OCI-LY3 (cell line): Measurements from ENCODE around the gene AMOTL1.

ENCODE experiments used
- H2AFZ ChIP-seq: fragments of 200-600, 300-600 bp; shearing (Covaris generic); 2 replicates; pipeline ENCODE4 v1.6.0; 2014; ENCODE audit warnings: antibody characterized with exemption, low read depth, low read length
- H3K27ac ChIP-seq: fragments of 200-600, 300-600 bp; sonication (generic); 2 replicates; pipeline ENCODE4 v1.5.1; 2014; ENCODE audit warnings: mild to moderate bottlenecking, low read length, moderate library complexity, mixed read lengths
- H3K27me3 ChIP-seq: fragments of 200-600, 300-600 bp; sonication (generic); 2 replicates; pipeline ENCODE4 v1.6.1; 2014; ENCODE audit warnings: low read depth, low read length, mixed read lengths
- H3K36me3 ChIP-seq: fragments of 200-600, 300-600 bp; sonication (generic); replicated peaks from 2 replicates; pipeline ENCODE3; 2014; ENCODE audit warnings: low read depth, low read length, mixed read lengths
- H3K4me1 ChIP-seq: fragments of 300-600, 200-600 bp; sonication (generic); 2 replicates; pipeline ENCODE4 v1.6.1; 2014; ENCODE audit warnings: low read length, mixed read lengths
- H3K4me2 ChIP-seq: fragments of 200-600, 300-600 bp; sonication (generic); 2 replicates; pipeline ENCODE4 v1.6.1; 2014; ENCODE audit warnings: low read length, mixed read lengths
- H3K4me3 ChIP-seq: fragments of 300-600, 200-600 bp; sonication (generic); 2 replicates; pipeline ENCODE4 v1.5.1; 2014; ENCODE audit warnings: antibody characterized with exemption, mild to moderate bottlenecking, low read length, moderate library complexity
- H3K79me2 ChIP-seq: fragments of 300-600, 200-600 bp; shearing (Covaris generic); 2 replicates; pipeline ENCODE4 v1.6.1; 2014; ENCODE audit warnings: mild to moderate bottlenecking, low read length, mixed read lengths
- H3K9ac ChIP-seq: fragments of 300-600, 200-600 bp; shearing (Covaris generic); 2 replicates; pipeline ENCODE4 v1.6.0; 2014; ENCODE audit warnings: mild to moderate bottlenecking, low read length, moderate library complexity
- H3K9me3 ChIP-seq: fragments of 200-600, 300-600 bp; shearing (Covaris generic); 2 replicates; pipeline ENCODE4 v1.6.1; 2014; ENCODE audit warnings: low read length, mixed read lengths; ENCODE audit not compliant: insufficient read depth
- H4K20me1 ChIP-seq: fragments of 200-600, 300-600 bp; sonication (generic); 2 replicates; pipeline ENCODE4 v1.6.1; 2016; ENCODE audit warnings: low read length, mixed read lengths; ENCODE audit not compliant: insufficient read depth
- EZH2phosphoT487 ChIP-seq: fragments of 200-600 bp; shearing (Covaris generic); IDR thresholded peaks from 2 replicates; pipeline ENCODE4 v1.6.1; 2018; ENCODE audit warnings: antibody characterized with exemption, mixed run types, low read depth
- TF ChIP-seq, protein P1 (sequence below): fragments of 200-600, 300-600 bp; sonication (generic); IDR thresholded peaks from 2 replicates; pipeline ENCODE4 v1.5.1; 2014; ENCODE audit warnings: antibody characterized with exemption, low read length, low read depth

Gene AMOTL1

GRCh38 chr11:94832604-94833235, 64.6 kb downstream of the AMOTL1 start:
- H2AFZ ChIP-seq, result no peak overlapping the region
- H3K4me2 ChIP-seq, result no peak overlapping the region
- H4K20me1 ChIP-seq, result no peaks in the 10 kb centered on the region
- H3K27me3 ChIP-seq, result no peaks in the 10 kb centered on the region
- H3K79me2 ChIP-seq, result no peaks in the 10 kb centered on the region
- H3K9ac ChIP-seq, result no peak overlapping the region
- peaks cover 24% of the 10 kb centered on the region for H3K36me3 ChIP-seq
- TF ChIP-seq, protein P1, sequence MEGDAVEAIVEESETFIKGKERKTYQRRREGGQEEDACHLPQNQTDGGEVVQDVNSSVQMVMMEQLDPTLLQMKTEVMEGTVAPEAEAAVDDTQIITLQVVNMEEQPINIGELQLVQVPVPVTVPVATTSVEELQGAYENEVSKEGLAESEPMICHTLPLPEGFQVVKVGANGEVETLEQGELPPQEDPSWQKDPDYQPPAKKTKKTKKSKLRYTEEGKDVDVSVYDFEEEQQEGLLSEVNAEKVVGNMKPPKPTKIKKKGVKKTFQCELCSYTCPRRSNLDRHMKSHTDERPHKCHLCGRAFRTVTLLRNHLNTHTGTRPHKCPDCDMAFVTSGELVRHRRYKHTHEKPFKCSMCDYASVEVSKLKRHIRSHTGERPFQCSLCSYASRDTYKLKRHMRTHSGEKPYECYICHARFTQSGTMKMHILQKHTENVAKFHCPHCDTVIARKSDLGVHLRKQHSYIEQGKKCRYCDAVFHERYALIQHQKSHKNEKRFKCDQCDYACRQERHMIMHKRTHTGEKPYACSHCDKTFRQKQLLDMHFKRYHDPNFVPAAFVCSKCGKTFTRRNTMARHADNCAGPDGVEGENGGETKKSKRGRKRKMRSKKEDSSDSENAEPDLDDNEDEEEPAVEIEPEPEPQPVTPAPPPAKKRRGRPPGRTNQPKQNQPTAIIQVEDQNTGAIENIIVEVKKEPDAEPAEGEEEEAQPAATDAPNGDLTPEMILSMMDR, result no peak
- TF ChIP-seq EZH2phosphoT487, result no peak
- H3K4me1 ChIP-seq, result peaks cover 6% of the 10 kb centered on the region
- H3K4me3 ChIP-seq, result no peak overlapping the region
- no peak overlapping the region for H3K27ac ChIP-seq
- no peaks in the 10 kb centered on the region for H3K9me3 ChIP-seq

DNA sequence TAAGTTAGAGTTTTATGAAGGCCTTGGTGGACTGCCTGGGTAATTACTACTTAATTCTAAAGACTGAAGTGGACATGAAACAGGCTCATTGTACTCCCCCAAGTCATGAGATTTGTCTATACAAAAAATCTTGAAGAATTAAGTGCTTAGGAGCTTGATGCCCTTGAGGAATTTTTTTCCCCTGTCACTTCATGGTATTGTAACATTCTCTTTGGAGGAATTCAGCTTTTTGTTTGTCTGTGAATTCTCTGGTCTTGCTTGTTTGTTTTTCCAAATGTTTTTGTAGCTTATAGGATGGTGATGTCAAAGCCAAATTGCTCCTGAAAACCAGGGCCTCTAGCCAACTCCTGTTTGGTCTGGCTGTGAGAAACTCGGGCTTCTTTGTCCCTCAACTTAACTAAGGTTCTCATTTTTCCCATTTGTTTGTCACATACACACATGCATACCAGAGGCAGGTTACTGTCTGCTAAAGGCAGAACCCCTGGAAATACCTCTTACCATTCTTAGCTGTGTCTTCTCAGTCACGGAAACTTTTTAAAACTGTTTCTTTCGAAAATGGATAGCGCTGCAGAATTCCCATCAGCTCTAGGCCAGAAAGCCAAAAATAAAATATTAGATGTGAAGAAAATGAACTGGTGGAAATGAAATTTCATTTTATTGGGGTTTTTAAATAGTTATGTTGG, 66.9 kb downstream of the AMOTL1 start:
- Histone ChIP-seq H3K79me2 (no peaks in the 10 kb centered on the region), H3K27me3 (no peaks in the 10 kb centered on the region), H4K20me1 (no peaks in the 10 kb centered on the region), H3K4me1 (peaks cover 6% of the 10 kb centered on the region), H2AFZ (no peak overlapping the region), H3K36me3 (peaks cover 24% of the 10 kb centered on the region), H3K4me2 (no peak overlapping the region), H3K9ac (no peak overlapping the region), H3K4me3 (no peak overlapping the region), H3K27ac (no peak overlapping the region), H3K9me3 (no peaks in the 10 kb centered on the region)
- TF ChIP-seq, protein P1, result no peak
- TF ChIP-seq EZH2phosphoT487, result no peak

GRCh38 chr11:94835594-94835927, 67.4 kb downstream of the AMOTL1 start:
- H3K36me3 ChIP-seq, result peaks cover 20% of the 10 kb centered on the region
- peaks cover 6% of the 10 kb centered on the region for H3K4me1 ChIP-seq
- no peaks in the 10 kb centered on the region for H3K9me3 ChIP-seq
- no peak overlapping the region for H3K9ac ChIP-seq
- H4K20me1 ChIP-seq, result no peaks in the 10 kb centered on the region
- H3K27me3 ChIP-seq, result no peaks in the 10 kb centered on the region
- H3K79me2 ChIP-seq, result no peaks in the 10 kb centered on the region
- no peak overlapping the region for H3K4me2 ChIP-seq
- no peak for TF ChIP-seq EZH2phosphoT487
- TF ChIP-seq, protein P1, result no peak
- H3K4me3 ChIP-seq, result no peak overlapping the region
- H2AFZ ChIP-seq, result no peak overlapping the region
- H3K27ac ChIP-seq, result no peak overlapping the region

DNA sequence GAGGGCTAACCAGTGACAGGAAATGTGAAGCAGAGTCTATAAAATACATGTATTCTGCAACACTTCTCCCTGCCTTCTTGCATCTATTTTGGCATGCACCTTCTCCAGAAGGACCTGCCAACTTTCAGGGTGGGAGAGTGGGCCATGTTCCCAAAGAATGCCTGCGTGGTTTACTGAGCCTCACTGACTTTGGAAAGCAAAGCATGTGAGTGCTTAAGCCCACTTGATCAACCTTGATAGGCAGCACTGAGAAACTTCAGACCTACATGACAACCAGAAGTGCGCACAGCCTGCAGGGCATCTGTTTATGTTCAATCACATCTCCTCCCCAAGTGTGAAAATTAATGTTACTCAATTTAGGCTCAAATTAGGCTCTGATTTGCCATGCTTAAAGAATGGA, 69.2 kb downstream of the AMOTL1 start:
- Histone ChIP-seq H4K20me1 (no peaks in the 10 kb centered on the region), H3K4me1 (peaks cover 6% of the 10 kb centered on the region), H3K36me3 (peaks cover 14% of the 10 kb centered on the region), H3K27ac (no peak overlapping the region), H3K79me2 (no peaks in the 10 kb centered on the region), H2AFZ (no peak overlapping the region), H3K9me3 (no peaks in the 10 kb centered on the region), H3K27me3 (no peaks in the 10 kb centered on the region), H3K9ac (no peak overlapping the region), H3K4me2 (no peak overlapping the region), H3K4me3 (no peak overlapping the region)
- TF ChIP-seq, protein P1, result no peak
- no peak for TF ChIP-seq EZH2phosphoT487
